PC-3 (cell line): Measurements from ENCODE around the gene CLIP1. TPM values are rescaled to one million over a fixed set of nuclear protein-coding genes. Genes with fewer than 3 reads are reported as not detected.

Source experiments
- ATAC-seq: fragments of 200-7000 bp; cut with Tn5 transposase; 2 replicates; pipeline ENCODE4 v1.9.1; 2020; ENCODE audit warnings: mild to moderate bottlenecking, moderate library complexity
- BruUV-seq: library from RNA; stranded (reverse); fragments of 400-500 nt; replicated peaks from 2 replicates; lab custom pipeline; 2021; lab: Mats Ljungman, UMichigan
- CTCF ChIA-PET: fragments of 300-600 bp; sonication (Branson Sonifier 250); formaldehyde crosslinking; loops from one replicate; lab custom pipeline; 2022; ENCODE audit warnings: antibody characterized with exemption; lab: Charles Lee
- POLR2A ChIA-PET: fragments of 300-600 bp; sonication (Branson Sonifier 250); formaldehyde crosslinking; loops from one replicate; lab custom pipeline; 2022; ENCODE audit warnings: antibody characterized with exemption; ENCODE audit not compliant: unreplicated experiment; lab: Charles Lee
- DNase-seq: peaks from one replicate; pipeline ENCODE4 v3.0.0-alpha.2; 2015
- H2AFZ ChIP-seq: fragments of 300-600 bp; sonication (generic); 2 replicates; pipeline ENCODE4 v1.6.0; 2016; ENCODE audit warnings: antibody characterized with exemption, low read length
- H3F3A ChIP-seq: fragments of 300-600 bp; sonication (generic); one replicate; pipeline ENCODE4 v1.6.0; 2017; ENCODE audit warnings: antibody characterized with exemption, low read length, control low read depth, mild to moderate bottlenecking; ENCODE audit not compliant: unreplicated experiment
- H3K27ac ChIP-seq: fragments of 300-600 bp; sonication (generic); 2 replicates; pipeline ENCODE4 v1.5.1; 2016; ENCODE audit warnings: mild to moderate bottlenecking, low read length
- H3K27me3 ChIP-seq: fragments of 300-600 bp; sonication (generic); 2 replicates; pipeline ENCODE4 v1.6.1; 2016; ENCODE audit warnings: low read length, mixed read lengths
- H3K36me3 ChIP-seq: fragments of 300-600 bp; sonication (generic); 2 replicates; pipeline ENCODE4 v1.6.1; 2016; ENCODE audit warnings: low read depth, mixed run types, low read length, mixed read lengths
- H3K4me1 ChIP-seq: fragments of 300-600 bp; sonication (generic); 2 replicates; pipeline ENCODE4 v1.5.1; 2016; ENCODE audit warnings: low read length; ENCODE audit not compliant: insufficient read depth
- H3K4me2 ChIP-seq: fragments of 300-600 bp; sonication (generic); 2 replicates; pipeline ENCODE4 v1.6.0; 2016; ENCODE audit warnings: low read length
- H3K4me3 ChIP-seq: fragments of 300-600 bp; sonication (generic); 2 replicates; pipeline ENCODE4 v1.5.1; 2016; ENCODE audit warnings: mild to moderate bottlenecking, low read length, mixed read lengths
- H3K79me2 ChIP-seq: fragments of 300-600 bp; sonication (generic); 2 replicates; pipeline ENCODE4 v1.6.1; 2017; ENCODE audit warnings: low read length, mixed read lengths
- H3K9ac ChIP-seq: fragments of 300-600 bp; sonication (generic); 2 replicates; pipeline ENCODE4 v1.6.0; 2016; ENCODE audit warnings: mild to moderate bottlenecking, low read length
- H3K9me2 ChIP-seq: fragments of 300-600 bp; sonication (generic); replicated peaks from 2 replicates; pipeline ENCODE4 v1.6.1; 2016; ENCODE audit warnings: mixed run types, low read length, mixed read lengths
- H3K9me3 ChIP-seq: fragments of 300-600 bp; sonication (generic); 2 replicates; pipeline ENCODE4 v1.6.1; 2016; ENCODE audit warnings: low read length, mixed read lengths
- H4K20me1 ChIP-seq: fragments of 300-600 bp; sonication (generic); 2 replicates; pipeline ENCODE4 v1.6.1; 2016; ENCODE audit warnings: low read length, mixed read lengths
- CTCF ChIP-seq: fragments of 300-600 bp; sonication (generic); conservative IDR thresholded peaks from 2 replicates; pipeline ENCODE4 v1.5.1; 2017; ENCODE audit warnings: antibody characterized with exemption, low read depth, mild to moderate bottlenecking, low read length
- EZH2 ChIP-seq: fragments of 300-600 bp; sonication (generic); IDR thresholded peaks from one replicate; pipeline ENCODE4 v1.6.1; 2017; ENCODE audit warnings: antibody characterized with exemption, mild to moderate bottlenecking, low read length; ENCODE audit not compliant: unreplicated experiment
- EZH2phosphoT487 ChIP-seq: fragments of 300-600 bp; sonication (generic); IDR thresholded peaks from 2 replicates; pipeline ENCODE4 v1.6.1; 2018; ENCODE audit warnings: mild to moderate bottlenecking, antibody characterized with exemption, low read length, borderline replicate concordance
- intact Hi-C: fragments of 100-400 bp; cut with micrococcal nuclease; formaldehyde crosslinking; loops from 2 replicates; pipeline ENCODE4 v1.9.0; 2023
- total RNA-seq: library from RNA; depleted of rRNA; stranded (reverse); fragments of >200 nt; gene quantifications from 2 replicates; pipeline ENCODE4 v1.2.3, GENCODE V29; 2014

The CLIP1 gene
- total RNA-seq, 1 experiment from 2014 or later = 46.4 TPM

GRCh38 chr12:122303068-122303467 lies 119.4 kb downstream of the CLIP1 start:
- Histone ChIP-seq H3K79me2 (no peaks in the 10 kb centered on the region), H3K9ac (no peak overlapping the region), H3K9me3 (no peaks in the 10 kb centered on the region), H3K36me3 (peaks cover 27% of the 10 kb centered on the region), H3K4me3 (no peak overlapping the region), H3K4me1 (peaks cover 20% of the 10 kb centered on the region), H3K27me3 (no peaks in the 10 kb centered on the region), H3K27ac (no peak overlapping the region), H4K20me1 (no peaks in the 10 kb centered on the region), H3F3A (no peaks in the 10 kb centered on the region), H3K9me2 (no peaks in the 10 kb centered on the region), H2AFZ (no peak overlapping the region), H3K4me2 (no peak overlapping the region)
- no TSS peak for BruUV-seq
- ChIA-PET CTCF (interaction anchor here (0.6 kb wide), 1 partner anchor 37 kb away, joined by 5 read pairs; no protein-coding TSS in a partner anchor), POLR2A (no interaction called here)
- ATAC-seq (no peak), DNase-seq (no peak)
- intact Hi-C loops = loop anchor here (10.0 kb wide), 1 partner anchor 52 kb away; no protein-coding TSS in a partner anchor
- no peak for TF ChIP-seq EZH2phosphoT487
- no peak for TF ChIP-seq CTCF
- TF ChIP-seq EZH2 = no peak

DNA sequence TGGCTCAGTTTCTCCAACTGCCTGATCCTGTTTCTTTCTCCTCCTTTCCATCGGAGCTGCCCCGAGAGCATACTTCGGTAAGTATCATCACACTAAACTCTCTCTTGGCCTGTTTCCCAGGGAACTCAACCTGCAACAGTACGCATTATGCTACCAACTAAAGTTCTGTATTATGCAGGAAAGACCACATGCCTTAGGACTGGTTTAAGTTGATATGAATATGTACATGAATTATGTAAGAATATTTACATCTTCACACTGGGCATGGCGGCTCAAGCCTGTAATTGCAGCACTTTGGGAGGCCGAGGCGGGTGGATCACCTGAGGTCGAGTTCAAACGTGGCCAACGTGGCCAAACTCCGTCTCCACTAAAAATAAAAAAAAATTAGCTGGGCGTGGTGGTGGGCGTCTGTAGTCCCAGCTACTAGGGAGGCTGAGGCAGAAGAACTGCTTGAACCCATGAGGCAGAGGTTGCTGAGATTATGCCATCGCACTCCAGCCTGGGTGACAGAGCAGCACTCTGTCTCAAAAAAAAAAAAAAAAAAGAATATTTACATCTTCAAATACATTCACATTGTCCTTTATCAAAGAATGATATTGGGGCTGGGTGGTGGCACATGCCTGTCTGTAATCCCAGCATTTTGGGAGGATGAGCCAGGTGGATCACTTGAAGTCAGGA lies 124.3 kb downstream of the CLIP1 start:
- no peak for ATAC-seq
- Histone ChIP-seq H3K27me3 (no peaks in the 10 kb centered on the region), H3K9me3 (no peaks in the 10 kb centered on the region), H3K27ac (no peak overlapping the region), H3K79me2 (no peaks in the 10 kb centered on the region), H3K4me1 (no peaks in the 10 kb centered on the region), H3K4me2 (no peak overlapping the region), H3K4me3 (no peak overlapping the region), H3K9ac (no peak overlapping the region), H3F3A (no peaks in the 10 kb centered on the region), H4K20me1 (no peaks in the 10 kb centered on the region), H3K36me3 (peaks cover 21% of the 10 kb centered on the region), H2AFZ (no peak overlapping the region), H3K9me2 (no peaks in the 10 kb centered on the region)
- TF ChIP-seq EZH2 (no peak), EZH2phosphoT487 (no peak), CTCF (no peak)
- no TSS peak for BruUV-seq
- ChIA-PET POLR2A (no interaction called here), CTCF (no interaction called here)
- intact Hi-C loops = no loop called here
- DNase-seq = no peak

DNA sequence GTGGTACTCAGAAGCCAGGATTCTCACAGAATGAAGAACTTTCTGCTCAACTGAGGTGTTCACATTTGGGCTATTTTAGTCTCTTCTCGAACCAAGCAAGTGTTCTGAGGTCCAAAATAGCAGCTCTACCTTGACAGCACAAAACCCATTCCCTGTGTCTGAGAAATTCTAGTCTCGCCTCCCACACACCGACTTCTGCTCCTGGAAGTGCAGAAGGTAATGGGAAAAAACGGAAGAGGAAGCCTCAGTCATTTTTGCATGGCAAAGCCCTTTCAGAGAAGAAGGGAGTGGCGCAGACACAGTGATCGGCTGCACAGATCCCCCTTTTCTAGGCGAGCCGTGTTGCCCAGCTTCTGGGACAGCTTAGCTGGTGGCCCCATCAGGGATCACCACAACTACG lies 125.0 kb downstream of the CLIP1 start:
- Histone ChIP-seq H3K4me2 (no peak overlapping the region), H3K27me3 (no peaks in the 10 kb centered on the region), H3K9ac (no peak overlapping the region), H3F3A (no peaks in the 10 kb centered on the region), H3K4me1 (no peaks in the 10 kb centered on the region), H3K9me2 (no peaks in the 10 kb centered on the region), H3K36me3 (peaks cover 20% of the 10 kb centered on the region), H3K4me3 (no peak overlapping the region), H4K20me1 (no peaks in the 10 kb centered on the region), H2AFZ (no peak overlapping the region), H3K9me3 (no peaks in the 10 kb centered on the region), H3K79me2 (no peaks in the 10 kb centered on the region), H3K27ac (no peak overlapping the region)
- no peak for DNase-seq
- intact Hi-C loops = no loop called here
- POLR2A ChIA-PET = no interaction called here
- CTCF ChIA-PET = no interaction called here
- BruUV-seq = no TSS peak
- no peak for ATAC-seq
- TF ChIP-seq CTCF (no peak), EZH2phosphoT487 (no peak), EZH2 (no peak)
